IMR-90 (cell line): ENCODE results near the gene OR1F1.

Source experiments
- BHLHE40 ChIP-seq: fragments of 150-350 bp; IDR thresholded peaks from 2 replicates; pipeline ENCODE4 v1.6.1; 2016; ENCODE audit warnings: mild to moderate bottlenecking, low read depth, low read length
- CTCF ChIP-seq: conservative IDR thresholded peaks from 2 replicates; pipeline ENCODE4 v1.5.1; 2012; ENCODE audit warnings: mild to moderate bottlenecking, low read depth, low read length, improper control_type of control experiment
- FOS ChIP-seq: fragments of 150-350 bp; IDR thresholded peaks from 2 replicates; pipeline ENCODE4 v1.6.1; 2016; ENCODE audit warnings: low read depth, low read length
- MAFK ChIP-seq: IDR thresholded peaks from 2 replicates; pipeline ENCODE4 v1.6.1; 2012; ENCODE audit warnings: low read depth, low read length, improper control_type of control experiment
- MAZ ChIP-seq: IDR thresholded peaks from 2 replicates; pipeline ENCODE4 v1.6.1; 2012; ENCODE audit warnings: low read depth, mild to moderate bottlenecking, low read length, improper control_type of control experiment, moderate library complexity, borderline replicate concordance
- MXI1 ChIP-seq: IDR thresholded peaks from 2 replicates; pipeline ENCODE4 v1.6.1; 2012; ENCODE audit warnings: low read depth, mild to moderate bottlenecking, low read length, moderate library complexity, borderline replicate concordance
- POLR2A ChIP-seq: IDR thresholded peaks from 2 replicates; pipeline ENCODE4 v1.6.1; 2012; ENCODE audit warnings: mild to moderate bottlenecking, low read depth, low read length
- RAD21 ChIP-seq: IDR thresholded peaks from 2 replicates; pipeline ENCODE4 v1.6.1; 2012; ENCODE audit warnings: low read length, improper control_type of control experiment
- RCOR1 ChIP-seq: IDR thresholded peaks from 2 replicates; pipeline ENCODE4 v1.6.1; 2012; ENCODE audit warnings: mild to moderate bottlenecking, low read length, improper control_type of control experiment; ENCODE audit not compliant: insufficient replicate concordance
- RFX5 ChIP-seq: IDR thresholded peaks from 2 replicates; pipeline ENCODE4 v1.8.0; 2012; ENCODE audit warnings: low read depth, mild to moderate bottlenecking, low read length, moderate library complexity
- SMC3 ChIP-seq: fragments of 150-350 bp; IDR thresholded peaks from 2 replicates; pipeline ENCODE4 v1.6.1; 2016; ENCODE audit warnings: low read depth, mild to moderate bottlenecking, antibody characterized with exemption, low read length, moderate library complexity

DNA sequence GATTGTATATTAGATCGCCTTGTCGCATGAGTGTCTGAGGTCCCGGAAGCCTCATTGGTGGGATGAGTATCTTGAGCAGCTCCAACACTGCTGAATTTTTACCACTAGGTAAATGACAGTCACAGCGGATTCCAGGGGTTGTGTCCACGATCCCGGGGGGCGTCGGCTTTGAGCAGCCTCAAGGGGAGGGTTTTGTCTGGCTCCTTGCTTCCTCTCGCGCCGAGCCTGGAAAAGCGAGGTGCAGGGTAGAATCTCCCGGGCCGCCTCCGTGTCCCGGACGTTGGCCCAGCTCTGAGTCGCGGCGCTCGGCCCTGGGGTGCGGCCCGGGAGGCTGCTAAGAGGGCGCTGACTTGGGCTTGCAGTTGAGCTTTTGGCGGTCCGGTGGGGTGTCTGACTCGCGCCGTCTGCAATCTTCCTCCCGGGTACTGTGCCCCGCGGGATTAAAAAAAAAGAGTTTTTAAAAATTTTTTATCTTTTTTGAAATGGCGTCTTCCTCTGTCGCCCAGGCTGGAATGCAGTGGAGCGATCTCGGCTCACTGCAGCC is 4.5 kb downstream of the OR1F1 start:
- TF ChIP-seq MAFK, result no peak
- no peak for TF ChIP-seq CTCF
- no peak for TF ChIP-seq POLR2A
- TF ChIP-seq MAZ, result no peak
- no peak for TF ChIP-seq MXI1
- TF ChIP-seq FOS, result no peak
- no peak for TF ChIP-seq RAD21
- no peak for TF ChIP-seq RFX5
- TF ChIP-seq SMC3, result no peak
- TF ChIP-seq RCOR1, result no peak
- TF ChIP-seq BHLHE40, result no peak
